ENCODE results near the gene CPS1.

The CPS1 gene

DNA sequence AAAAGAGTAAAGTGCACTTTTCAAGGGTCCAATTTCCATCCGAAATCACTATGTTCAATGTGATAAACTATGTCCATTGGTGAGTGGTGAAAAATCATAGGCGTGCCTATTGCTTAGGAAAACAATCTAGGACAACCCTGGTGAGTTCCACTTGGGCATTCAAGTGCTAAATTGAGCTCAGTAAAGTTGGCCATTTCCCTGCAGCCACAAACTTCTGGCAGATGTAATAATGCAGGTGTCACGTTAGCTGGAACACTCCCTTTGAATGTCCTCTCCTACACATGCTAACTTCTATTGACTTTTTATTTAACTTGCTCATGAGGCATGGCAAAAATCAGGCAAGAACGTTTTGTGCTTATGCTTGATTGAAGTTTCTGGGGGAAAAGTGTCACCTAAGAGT is 67.1 kb downstream of the CPS1 start:
- DNase-seq (ENCODE audit: extremely low spot score): no peak
- TF ChIP-seq, protein P1, sequence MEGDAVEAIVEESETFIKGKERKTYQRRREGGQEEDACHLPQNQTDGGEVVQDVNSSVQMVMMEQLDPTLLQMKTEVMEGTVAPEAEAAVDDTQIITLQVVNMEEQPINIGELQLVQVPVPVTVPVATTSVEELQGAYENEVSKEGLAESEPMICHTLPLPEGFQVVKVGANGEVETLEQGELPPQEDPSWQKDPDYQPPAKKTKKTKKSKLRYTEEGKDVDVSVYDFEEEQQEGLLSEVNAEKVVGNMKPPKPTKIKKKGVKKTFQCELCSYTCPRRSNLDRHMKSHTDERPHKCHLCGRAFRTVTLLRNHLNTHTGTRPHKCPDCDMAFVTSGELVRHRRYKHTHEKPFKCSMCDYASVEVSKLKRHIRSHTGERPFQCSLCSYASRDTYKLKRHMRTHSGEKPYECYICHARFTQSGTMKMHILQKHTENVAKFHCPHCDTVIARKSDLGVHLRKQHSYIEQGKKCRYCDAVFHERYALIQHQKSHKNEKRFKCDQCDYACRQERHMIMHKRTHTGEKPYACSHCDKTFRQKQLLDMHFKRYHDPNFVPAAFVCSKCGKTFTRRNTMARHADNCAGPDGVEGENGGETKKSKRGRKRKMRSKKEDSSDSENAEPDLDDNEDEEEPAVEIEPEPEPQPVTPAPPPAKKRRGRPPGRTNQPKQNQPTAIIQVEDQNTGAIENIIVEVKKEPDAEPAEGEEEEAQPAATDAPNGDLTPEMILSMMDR (IDR thresholded peaks at IDR 0.05; ENCODE audit: control extremely low read depth, extremely low read depth, low read depth, missing control alignments): no peak
- CTCF ChIA-PET: interaction anchor here (1.0 to 1.7 kb wide), 3 partner anchors 8 to 15 kb away, joined by 3 to 5 read pairs (median 4); no protein-coding TSS in a partner anchor
- POLR2A ChIA-PET: no interaction called here

DNA sequence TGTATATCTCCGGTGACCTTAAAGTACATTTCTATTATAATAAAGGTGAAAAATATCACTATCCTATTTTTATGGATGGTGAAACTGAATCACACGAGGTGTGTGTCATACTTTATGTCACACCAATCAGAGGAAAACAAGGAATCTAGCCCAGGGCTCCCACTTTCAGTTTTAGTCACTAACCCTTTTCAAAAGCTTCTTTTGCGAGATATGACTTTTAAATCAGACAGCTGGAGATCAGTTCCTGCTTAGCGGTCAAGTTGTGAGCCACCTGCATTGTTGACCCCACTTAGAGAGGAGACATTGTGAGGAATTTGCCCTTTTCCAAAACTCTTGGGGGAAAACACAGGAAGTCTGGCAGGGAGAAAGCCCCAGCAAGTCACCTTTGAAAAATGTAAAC is 70.5 kb downstream of the CPS1 start:
- ChIA-PET POLR2A (no interaction called here), CTCF (no interaction called here)
- DNase-seq (ENCODE audit: extremely low spot score): no peak
- TF ChIP-seq, protein P1 (IDR thresholded peaks at IDR 0.05; ENCODE audit: control extremely low read depth, extremely low read depth, low read depth, missing control alignments): no peak

DNA sequence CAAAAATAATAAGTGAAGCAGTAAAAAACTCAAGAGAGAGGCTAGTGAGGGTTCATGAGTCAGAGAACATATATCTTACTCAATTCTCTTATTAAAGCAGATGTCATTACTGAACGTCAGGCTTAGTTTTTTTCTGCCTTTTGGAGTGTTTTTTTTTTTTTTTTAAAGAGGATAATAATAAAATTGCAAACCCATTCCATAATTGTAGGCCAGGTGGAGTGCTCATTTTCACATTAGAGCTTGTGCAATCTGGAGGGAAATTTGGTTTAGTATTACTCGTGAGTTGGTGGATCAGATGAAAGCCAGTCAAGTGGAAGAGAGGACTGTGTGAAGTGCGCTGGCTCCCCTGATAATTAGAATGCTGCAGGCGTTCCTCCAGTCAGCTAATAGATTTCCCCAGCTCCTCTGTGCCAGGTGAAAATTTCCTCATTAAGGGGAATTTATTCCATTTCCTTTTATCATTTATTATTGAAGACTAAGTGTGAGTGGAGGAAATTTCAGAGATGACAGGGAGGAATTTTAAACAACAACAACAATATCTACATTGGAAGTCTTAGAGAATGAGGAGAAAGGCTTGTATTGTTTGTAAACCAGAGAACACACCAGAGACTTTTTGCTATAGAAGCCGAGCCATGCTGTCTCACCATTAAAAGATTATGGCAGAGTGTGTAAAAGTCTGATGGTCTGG is 74.6 kb downstream of the CPS1 start:
- POLR2A ChIA-PET: no interaction called here
- DNase-seq (ENCODE audit: extremely low spot score): no peak
- TF ChIP-seq, protein P1 (IDR thresholded peaks at IDR 0.05; ENCODE audit: control extremely low read depth, extremely low read depth, low read depth, missing control alignments): no peak
- CTCF ChIA-PET: no interaction called here

DNA sequence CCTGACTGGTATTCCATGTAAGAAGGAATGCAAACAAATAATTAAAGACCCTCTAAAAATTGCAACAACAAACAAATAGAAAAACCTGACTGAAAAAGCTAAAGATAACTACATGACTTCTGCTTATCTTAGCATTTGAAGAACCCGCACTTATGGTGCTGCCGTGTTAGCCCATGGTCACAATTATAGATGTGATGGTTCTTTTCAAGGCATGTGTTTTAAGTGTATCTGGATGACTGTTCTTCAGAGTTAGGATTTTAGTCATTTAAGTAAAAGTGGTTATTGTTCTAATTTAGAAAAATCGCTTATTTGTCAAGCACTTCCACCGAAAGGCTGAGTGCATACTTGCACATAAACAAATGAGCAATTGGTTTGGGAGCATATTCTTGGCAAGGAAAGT is 77.3 kb downstream of the CPS1 start:
- POLR2A ChIA-PET: no interaction called here
- CTCF ChIA-PET: no interaction called here
- TF ChIP-seq, protein P1 (IDR thresholded peaks at IDR 0.05; ENCODE audit: control extremely low read depth, extremely low read depth, low read depth, missing control alignments): no peak
- no peak for DNase-seq (ENCODE audit: extremely low spot score)

DNA sequence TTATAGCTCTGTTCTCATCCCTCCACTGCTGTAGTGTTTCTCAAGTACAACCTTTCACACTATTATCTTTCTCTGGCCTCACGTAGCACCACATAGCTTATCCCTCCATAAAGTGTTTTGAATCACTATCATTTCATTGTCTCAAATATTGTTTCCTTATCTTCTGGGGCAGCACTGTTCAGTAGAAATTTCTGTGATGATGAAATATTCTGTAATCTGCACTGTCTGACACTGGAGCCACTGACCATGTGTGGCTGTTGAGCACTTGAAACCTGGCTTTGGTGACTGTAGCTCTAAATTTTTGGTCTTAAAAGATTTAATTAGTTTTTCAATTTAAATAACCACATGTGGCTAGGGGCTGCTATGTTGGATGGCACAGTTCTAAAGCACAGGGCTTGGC is 78.9 kb downstream of the CPS1 start:
- CTCF ChIA-PET: interaction anchor here (0.9 to 1.7 kb wide), 3 partner anchors 12 to 37 kb away, joined by 3 to 5 read pairs (median 3); no protein-coding TSS in a partner anchor
- DNase-seq (ENCODE audit: extremely low spot score): no peak
- TF ChIP-seq, protein P1 (IDR thresholded peaks at IDR 0.05; ENCODE audit: control extremely low read depth, extremely low read depth, low read depth, missing control alignments): no peak
- POLR2A ChIA-PET: no interaction called here

DNA sequence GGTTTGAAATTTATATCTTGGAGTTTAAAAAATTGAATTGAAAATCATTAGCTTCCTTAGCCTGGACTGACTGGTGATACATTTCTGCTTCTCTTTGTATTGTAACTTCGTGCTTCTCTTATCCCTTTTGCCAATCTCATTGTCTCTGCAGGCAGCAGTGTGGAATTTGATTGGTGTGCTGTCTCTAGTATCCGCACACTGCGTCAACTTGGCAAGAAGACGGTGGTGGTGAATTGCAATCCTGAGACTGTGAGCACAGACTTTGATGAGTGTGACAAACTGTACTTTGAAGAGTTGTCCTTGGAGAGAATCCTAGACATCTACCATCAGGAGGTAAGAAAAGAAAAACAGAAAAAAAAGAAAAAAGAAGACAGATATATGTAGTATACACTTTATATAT is 85.9 kb downstream of the CPS1 start:
- TF ChIP-seq, protein P1 (IDR thresholded peaks at IDR 0.05; ENCODE audit: control extremely low read depth, extremely low read depth, low read depth, missing control alignments): no peak
- ChIA-PET CTCF (no interaction called here), POLR2A (no interaction called here)
- no peak for DNase-seq (ENCODE audit: extremely low spot score)

Measured in GM10248 (cell line).